ENCODE data around the gene METRN.

Gene METRN

DNA sequence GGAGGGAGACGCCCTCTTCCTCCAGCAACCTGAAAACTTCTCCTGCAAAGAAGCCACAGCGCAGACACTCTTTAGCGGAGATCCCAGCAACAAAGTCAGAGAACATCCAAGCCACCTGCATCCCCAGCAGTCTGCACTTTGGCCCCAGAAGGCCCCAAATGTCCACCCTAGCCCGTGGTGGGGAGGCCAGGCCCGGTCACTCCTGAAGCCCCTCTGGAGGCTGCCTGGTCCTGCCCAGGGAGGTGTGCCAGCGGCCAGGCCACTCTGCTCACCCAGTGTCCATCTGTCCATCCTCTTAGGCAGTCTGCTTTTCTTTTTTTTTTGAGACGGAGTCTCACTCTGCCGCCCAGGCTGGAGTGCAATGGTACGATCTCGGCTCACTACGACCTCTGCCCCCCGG, 17.4 kb downstream of the METRN start:
- DNase-seq (ENCODE audit: extremely low spot score) = no peak
- ChIA-PET CTCF (no interaction called here), POLR2A (interaction anchor here (1.2 kb wide), 1 partner anchor 8 kb away, joined by 3 read pairs; no protein-coding TSS in a partner anchor)
- TF ChIP-seq SUZ12 (IDR thresholded peaks at IDR 0.05) (no peak), BHLHE40 (IDR thresholded peaks at IDR 0.05; ENCODE audit: borderline replicate concordance) (no peak), ARNT (IDR thresholded peaks at IDR 0.05) (no peak), FOXA1 (IDR thresholded peaks at IDR 0.05) (no peak), ELF4 (IDR thresholded peaks at IDR 0.05) (no peak), SP1 (IDR thresholded peaks at IDR 0.05) (no peak), FOXM1 (IDR thresholded peaks at IDR 0.05; ENCODE audit: borderline replicate concordance) (no peak), LEF1 (IDR thresholded peaks at IDR 0.05; ENCODE audit: borderline replicate concordance) (no peak), TARDBP (IDR thresholded peaks at IDR 0.05) (no peak), FOXK2 (IDR thresholded peaks at IDR 0.05) (no peak), CTBP1 (IDR thresholded peaks at IDR 0.05; ENCODE audit: borderline replicate concordance) (no peak), HDGF (IDR thresholded peaks at IDR 0.05; ENCODE audit: borderline replicate concordance) (no peak)

DNA sequence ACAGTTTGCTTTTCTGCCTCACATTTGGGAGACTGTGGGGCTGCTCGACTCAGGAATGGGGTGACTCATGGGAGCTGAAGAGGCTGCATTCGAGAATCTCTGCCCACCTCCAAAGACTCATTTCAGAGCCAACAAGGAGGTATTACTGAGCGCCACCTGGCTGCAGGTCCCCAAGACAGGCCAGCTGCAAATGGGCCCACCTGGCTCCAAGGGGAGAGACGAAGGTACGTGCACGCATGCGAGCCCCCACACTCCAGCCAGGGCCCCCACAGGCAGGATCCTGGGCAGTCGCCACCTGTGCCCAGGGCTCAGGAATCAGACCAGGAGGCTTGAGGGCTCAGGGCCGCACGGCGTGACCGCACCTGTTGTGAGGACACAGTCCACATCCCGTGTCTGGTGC, 18.0 kb downstream of the METRN start:
- POLR2A ChIA-PET = no interaction called here
- no peak for DNase-seq (ENCODE audit: extremely low spot score)
- CTCF ChIA-PET = no interaction called here
- TF ChIP-seq NFRKB (IDR thresholded peaks at IDR 0.05) (no peak), CTBP1 (IDR thresholded peaks at IDR 0.05; ENCODE audit: borderline replicate concordance) (no peak), SP1 (IDR thresholded peaks at IDR 0.05) (no peak), ARNT (IDR thresholded peaks at IDR 0.05) (no peak), TARDBP (IDR thresholded peaks at IDR 0.05) (no peak), ZNF384 (IDR thresholded peaks at IDR 0.05) (no peak), BHLHE40 (IDR thresholded peaks at IDR 0.05; ENCODE audit: borderline replicate concordance) (no peak), L3MBTL2 (conservative IDR thresholded peaks at IDR 0.05) (no peak), LEF1 (IDR thresholded peaks at IDR 0.05; ENCODE audit: borderline replicate concordance) (no peak), FOXK2 (IDR thresholded peaks at IDR 0.05) (no peak), FOXM1 (IDR thresholded peaks at IDR 0.05; ENCODE audit: borderline replicate concordance) (no peak), FOXA1 (IDR thresholded peaks at IDR 0.05) (no peak)
- TF ChIP-seq, protein P1, sequence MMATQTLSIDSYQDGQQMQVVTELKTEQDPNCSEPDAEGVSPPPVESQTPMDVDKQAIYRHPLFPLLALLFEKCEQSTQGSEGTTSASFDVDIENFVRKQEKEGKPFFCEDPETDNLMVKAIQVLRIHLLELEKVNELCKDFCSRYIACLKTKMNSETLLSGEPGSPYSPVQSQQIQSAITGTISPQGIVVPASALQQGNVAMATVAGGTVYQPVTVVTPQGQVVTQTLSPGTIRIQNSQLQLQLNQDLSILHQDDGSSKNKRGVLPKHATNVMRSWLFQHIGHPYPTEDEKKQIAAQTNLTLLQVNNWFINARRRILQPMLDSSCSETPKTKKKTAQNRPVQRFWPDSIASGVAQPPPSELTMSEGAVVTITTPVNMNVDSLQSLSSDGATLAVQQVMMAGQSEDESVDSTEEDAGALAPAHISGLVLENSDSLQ (IDR thresholded peaks at IDR 0.05) = no peak

DNA sequence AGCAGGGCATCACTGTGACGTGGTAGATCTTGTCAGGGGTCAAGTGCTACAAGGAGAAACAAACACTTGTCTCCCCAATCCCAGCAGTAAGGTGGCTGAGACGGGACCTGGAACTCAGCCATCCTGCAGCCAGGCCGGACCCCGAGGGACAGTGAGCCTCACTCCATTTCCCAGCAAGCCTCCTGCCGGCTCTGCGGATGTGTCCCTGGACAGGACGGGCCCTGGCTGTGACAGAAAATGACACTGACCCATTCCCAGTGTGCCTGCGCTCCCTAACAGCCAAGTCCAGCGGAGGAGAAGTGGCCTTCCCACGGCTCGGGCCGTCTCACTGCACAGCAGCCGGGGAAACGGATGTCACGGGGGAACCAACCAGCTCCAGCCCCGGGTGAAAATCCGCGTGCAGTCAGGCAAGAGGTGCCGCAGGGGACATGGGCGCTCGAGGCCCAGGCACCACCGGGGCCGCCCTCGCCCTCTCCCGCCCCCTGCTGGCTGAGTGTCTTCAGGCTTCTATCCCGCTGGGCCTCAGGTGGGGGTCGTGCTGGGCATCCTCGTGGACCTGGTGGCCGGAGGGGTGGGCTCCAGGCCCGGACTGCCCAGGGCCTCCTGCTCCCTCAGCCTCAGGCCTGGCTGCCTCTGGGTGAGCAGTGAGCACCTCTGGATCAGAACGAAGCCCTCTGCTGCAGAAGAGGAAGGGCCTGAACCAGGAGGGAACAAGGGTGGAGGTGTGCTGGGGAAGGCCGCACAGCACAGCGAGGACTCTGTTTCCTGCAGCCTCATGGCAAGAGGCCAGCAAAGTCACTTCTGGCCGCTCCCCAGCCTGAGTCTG, 18.7 kb downstream of the METRN start:
- no peak for TF ChIP-seq SUZ12 (IDR thresholded peaks at IDR 0.05)
- no peak for TF ChIP-seq CTBP1 (IDR thresholded peaks at IDR 0.05; ENCODE audit: borderline replicate concordance)
- TF ChIP-seq NFRKB (IDR thresholded peaks at IDR 0.05) = no peak
- ChIA-PET POLR2A (no interaction called here), CTCF (no interaction called here)
- DNase-seq (ENCODE audit: extremely low spot score) = no peak

DNA sequence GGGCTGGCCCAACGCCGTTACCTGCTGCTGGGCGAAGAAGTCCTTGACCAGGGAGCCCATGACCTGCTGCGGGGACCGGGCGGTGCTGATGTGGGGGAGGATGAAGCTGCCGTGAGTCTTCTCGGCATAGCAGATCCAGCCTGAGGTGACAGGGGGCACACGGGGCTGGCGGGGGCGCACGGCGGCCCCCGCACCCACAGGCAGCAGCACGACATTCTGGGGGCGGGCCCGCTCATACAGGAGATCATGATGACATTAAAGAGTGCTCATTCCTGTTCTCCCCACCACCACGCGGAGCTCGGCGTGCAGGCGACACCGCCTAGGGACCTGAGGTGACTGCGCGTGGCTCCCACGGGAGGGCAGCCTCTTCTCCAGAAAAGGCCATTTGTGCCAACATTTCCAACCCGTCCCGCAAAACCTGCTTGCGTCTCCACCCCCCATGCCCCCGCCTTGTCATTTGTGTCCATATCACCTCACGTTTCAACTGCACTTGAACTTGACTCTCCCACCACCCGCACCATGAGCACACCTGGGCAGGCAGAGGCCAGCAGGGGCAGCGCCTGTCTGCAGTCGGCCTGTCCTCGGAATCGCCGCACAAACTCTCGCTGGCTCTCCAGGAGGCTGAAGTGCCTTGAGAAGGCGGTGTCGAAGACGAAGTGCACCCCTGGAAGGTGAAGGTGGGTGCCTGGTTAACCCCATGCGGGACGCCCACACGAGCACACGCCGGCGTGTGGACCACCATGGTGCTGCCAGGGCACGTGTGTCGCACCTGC, 19.5 kb downstream of the METRN start:
- no peak for DNase-seq (ENCODE audit: extremely low spot score)
- ChIA-PET POLR2A (interaction anchor here (0.6 to 1.0 kb wide), 3 partner anchors 9 to 13 kb away, joined by 3 to 4 read pairs (median 3); partner anchors contain the start of gene ANTKMT), CTCF (no interaction called here)

DNA sequence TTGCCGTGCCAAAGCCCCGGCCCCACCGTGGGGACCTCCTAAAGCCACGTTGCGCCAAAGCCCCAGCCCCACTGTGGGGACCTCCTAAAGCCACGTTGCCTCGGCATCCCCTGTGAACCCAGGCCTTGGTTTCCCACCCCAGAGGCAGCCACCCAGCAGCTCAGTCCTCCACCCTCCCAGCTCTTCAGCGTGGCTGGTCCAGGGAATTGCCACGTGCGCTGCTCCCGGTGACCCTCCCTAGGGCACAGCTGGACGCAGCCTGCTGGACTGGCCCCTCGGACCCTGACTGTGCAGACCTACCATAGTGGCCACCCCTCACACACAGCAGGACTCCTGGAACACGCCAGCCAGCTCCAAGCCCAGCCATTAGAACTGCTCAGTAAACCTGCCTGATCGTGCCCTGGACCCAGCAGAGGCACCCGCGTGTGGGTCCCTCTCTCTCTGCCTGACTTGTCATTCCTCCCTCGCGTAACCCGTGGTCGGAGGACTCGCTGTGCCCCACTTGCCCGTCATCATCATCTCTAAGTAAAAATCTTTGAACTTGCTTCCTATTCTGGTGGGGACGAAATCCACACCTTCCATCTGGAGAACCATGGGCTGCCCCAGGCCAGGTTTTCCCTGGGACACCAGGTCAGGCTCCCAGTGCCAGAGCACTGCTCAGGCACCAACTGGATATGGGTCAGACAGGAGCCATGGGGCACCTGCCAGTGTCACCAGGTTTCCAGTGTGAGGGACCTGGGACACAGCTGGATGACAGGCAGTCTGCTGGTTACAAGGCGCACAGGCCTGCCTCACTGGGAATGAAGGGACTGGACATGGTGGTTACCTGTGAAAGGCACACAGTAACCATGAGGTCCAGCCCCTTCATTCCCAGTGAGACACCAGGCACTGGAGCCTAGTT, 20.3 kb downstream of the METRN start:
- DNase-seq (ENCODE audit: extremely low spot score) = no peak
- ChIA-PET POLR2A (interaction anchor here (0.8 to 1.0 kb wide), 2 partner anchors 10 to 13 kb away, joined by 3 to 4 read pairs; no protein-coding TSS in a partner anchor), CTCF (interaction anchor here (0.7 kb wide), 1 partner anchor 8 kb away, joined by 3 read pairs; no protein-coding TSS in a partner anchor)
- TF ChIP-seq CTBP1 (IDR thresholded peaks at IDR 0.05; ENCODE audit: borderline replicate concordance) (no peak), TARDBP (IDR thresholded peaks at IDR 0.05) (no peak), BHLHE40 (IDR thresholded peaks at IDR 0.05; ENCODE audit: borderline replicate concordance) (no peak)
- TF ChIP-seq, protein P1 (IDR thresholded peaks at IDR 0.05) = no peak

More for the DNA sequence above, 19.5 kb downstream of the METRN start:
- TF ChIP-seq SP1 (IDR thresholded peaks at IDR 0.05) (no peak), BHLHE40 (IDR thresholded peaks at IDR 0.05; ENCODE audit: borderline replicate concordance) (no peak), FOXM1 (IDR thresholded peaks at IDR 0.05; ENCODE audit: borderline replicate concordance) (no peak), ELF4 (IDR thresholded peaks at IDR 0.05) (no peak), CTBP1 (IDR thresholded peaks at IDR 0.05; ENCODE audit: borderline replicate concordance) (no peak), TARDBP (IDR thresholded peaks at IDR 0.05) (no peak)

DNA sequence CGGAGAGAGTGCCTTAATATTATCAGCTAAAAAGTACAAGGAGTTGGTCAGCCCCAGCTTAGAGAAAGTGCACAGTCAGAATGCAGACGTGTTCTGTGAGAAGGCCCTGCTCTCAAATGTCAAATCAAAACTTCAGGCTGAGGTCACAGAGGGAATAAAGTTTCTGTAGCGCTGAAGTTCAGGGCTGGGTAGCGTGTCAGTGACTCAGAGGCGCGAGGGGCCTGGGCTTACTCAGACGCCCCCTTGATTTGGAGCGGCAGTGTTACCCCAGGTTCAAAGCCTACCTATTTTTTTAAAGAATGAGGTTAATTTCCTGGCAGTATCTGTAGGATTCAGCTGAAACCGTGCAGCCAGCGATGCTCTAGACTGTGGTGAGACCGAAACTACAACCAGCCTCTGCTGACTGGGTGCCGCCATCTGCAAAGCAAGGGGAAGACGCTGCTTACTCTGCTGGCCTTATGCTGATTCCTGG, 21.1 kb downstream of the METRN start:
- ChIA-PET CTCF (interaction anchor here (0.7 kb wide), 1 partner anchor 8 kb away, joined by 3 read pairs; no protein-coding TSS in a partner anchor), POLR2A (interaction anchor here (0.7 kb wide), 1 partner anchor 10 kb away, joined by 4 read pairs; no protein-coding TSS in a partner anchor)
- TF ChIP-seq ELF4 (IDR thresholded peaks at IDR 0.05) = no peak
- TF ChIP-seq ARNT (IDR thresholded peaks at IDR 0.05) = no peak
- no peak for TF ChIP-seq HDGF (IDR thresholded peaks at IDR 0.05; ENCODE audit: borderline replicate concordance)
- no peak for TF ChIP-seq CTBP1 (IDR thresholded peaks at IDR 0.05; ENCODE audit: borderline replicate concordance)
- DNase-seq (ENCODE audit: extremely low spot score) = no peak

All from HEK293T (cell line).